AG09309 (cell line): ENCODE measurements around the gene CCIN.
"Not testable (repeated sequence)": the region's sequence is repeated elsewhere in the genome, so short reads cannot be mapped to it uniquely, and the experiment has no call there.

ENCODE experiments used
- DNase-seq: peaks from one replicate; pipeline ENCODE4 v3.0.0-alpha.2; 2010; ENCODE audit warnings: low read depth
- H3K4me3 ChIP-seq: 2 replicates; pipeline ENCODE4 v1.5.1; 2011; ENCODE audit warnings: mild to moderate bottlenecking, low read depth, low read length, moderate library complexity; ENCODE audit not compliant: control insufficient read depth
- TF ChIP-seq, protein P1 (sequence below): IDR thresholded peaks from 2 replicates; pipeline ENCODE4 v1.5.1; 2011; ENCODE audit warnings: mild to moderate bottlenecking, low read depth, low read length, inconsistent platforms; ENCODE audit not compliant: insufficient read depth, control insufficient read depth; ENCODE audit errors: missing control alignments

Gene CCIN

DNA sequence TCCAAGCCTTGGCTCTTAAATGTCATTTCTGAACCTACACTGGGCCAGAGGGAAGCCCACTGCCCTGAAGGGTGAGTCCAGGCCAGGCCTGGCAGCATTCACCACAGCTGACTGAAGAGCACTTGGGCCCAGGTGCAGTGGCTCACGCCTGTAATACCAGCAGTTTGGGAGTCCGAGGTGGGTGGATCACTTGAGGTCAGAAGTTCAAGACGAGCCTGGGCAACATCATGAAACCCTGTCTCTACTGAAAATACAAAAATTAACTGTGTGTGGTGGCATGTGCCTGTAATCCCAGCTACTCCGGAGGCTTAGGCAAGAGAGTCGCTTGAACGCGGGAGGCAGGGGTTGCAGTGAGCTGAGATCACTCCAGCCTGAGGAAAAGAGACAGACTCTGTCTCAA, 5.1 kb downstream of the CCIN start:
- TF ChIP-seq, protein P1, sequence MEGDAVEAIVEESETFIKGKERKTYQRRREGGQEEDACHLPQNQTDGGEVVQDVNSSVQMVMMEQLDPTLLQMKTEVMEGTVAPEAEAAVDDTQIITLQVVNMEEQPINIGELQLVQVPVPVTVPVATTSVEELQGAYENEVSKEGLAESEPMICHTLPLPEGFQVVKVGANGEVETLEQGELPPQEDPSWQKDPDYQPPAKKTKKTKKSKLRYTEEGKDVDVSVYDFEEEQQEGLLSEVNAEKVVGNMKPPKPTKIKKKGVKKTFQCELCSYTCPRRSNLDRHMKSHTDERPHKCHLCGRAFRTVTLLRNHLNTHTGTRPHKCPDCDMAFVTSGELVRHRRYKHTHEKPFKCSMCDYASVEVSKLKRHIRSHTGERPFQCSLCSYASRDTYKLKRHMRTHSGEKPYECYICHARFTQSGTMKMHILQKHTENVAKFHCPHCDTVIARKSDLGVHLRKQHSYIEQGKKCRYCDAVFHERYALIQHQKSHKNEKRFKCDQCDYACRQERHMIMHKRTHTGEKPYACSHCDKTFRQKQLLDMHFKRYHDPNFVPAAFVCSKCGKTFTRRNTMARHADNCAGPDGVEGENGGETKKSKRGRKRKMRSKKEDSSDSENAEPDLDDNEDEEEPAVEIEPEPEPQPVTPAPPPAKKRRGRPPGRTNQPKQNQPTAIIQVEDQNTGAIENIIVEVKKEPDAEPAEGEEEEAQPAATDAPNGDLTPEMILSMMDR = no peak
- no peak for DNase-seq
- H3K4me3 ChIP-seq = no peak overlapping the region

DNA sequence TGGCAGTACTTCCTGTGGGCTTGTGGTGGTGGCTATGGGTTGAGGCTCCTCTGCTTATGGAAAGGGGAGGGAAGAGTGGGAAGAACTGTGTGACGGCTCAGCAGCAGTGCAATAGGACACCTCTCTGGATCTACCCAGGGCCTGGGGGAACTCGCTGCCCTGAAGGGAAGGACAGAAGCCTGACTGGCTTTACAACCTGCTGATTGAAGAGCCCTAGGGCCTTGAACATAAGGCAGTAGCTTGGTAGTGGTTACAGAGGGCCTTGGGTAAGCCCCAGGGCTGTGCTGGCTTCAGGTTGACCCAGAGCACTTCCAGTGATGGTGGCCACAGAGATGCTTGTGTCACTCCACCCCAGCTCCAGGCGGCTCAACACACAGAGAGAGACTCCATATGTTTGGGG, 5.5 kb downstream of the CCIN start:
- no peak overlapping the region for H3K4me3 ChIP-seq
- TF ChIP-seq, protein P1 = no peak
- DNase-seq = no peak

DNA sequence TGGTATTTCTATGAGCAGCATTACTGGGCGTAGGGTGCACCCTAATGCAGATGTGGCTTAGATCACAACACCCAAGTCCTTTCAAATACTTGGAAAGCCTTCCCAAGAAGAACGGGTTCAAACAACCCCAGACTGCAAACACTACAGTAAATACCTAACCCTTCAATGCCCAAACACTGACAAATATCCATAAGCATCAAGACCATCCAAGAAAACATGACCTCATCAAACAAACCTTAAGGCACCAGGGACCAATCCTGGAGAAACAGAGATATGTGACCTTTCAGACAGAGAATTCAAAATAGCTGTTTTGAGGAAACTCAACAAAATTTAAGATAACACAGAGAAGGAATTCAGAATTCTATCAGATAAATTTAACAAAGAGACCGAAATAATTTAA, 6.0 kb downstream of the CCIN start:
- DNase-seq, H3K4me3 ChIP-seq: not testable (repeated sequence)

DNA sequence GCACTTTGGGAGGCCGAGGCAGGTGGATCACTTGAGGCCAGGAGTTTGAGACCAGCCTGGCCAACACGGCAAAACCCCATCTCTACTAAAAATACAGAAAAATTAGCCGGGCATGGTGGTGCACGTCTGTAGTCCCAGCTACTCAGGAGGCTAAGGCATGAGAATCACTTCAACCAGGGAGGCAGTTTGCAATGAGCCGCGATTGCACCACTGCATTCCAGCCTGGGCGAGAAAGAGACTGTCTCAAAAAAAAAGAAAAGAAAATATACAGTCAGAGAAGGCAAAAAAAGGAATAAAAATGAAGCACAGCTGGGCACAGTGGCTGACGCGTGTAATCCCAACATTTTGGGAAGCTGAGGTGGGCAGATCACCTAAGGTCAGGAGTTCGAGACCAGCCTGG, 7.3 kb downstream of the CCIN start:
- not testable (repeated sequence) for DNase-seq, H3K4me3 ChIP-seq

DNA sequence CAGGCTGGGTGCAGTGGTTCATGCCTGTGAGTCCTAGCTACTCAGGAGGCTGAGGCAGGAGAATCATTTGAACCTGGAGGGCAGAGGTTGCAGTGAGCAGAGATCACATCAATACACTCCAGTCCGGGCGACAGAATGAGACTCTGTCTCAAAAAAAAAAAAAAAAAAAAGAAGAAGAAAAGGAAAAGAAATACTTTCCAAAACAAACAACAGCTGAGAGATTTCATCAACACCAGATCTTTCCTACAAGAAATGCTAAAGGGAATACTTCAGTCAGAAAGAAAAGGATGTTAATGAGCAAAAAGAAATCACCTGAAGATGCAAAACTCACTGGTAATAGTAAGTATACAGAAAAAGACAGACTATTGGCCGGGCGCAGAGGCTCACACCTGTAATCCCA, 8.4 kb downstream of the CCIN start:
- TF ChIP-seq, protein P1 = no peak
- no peak for DNase-seq
- no peak overlapping the region for H3K4me3 ChIP-seq

DNA sequence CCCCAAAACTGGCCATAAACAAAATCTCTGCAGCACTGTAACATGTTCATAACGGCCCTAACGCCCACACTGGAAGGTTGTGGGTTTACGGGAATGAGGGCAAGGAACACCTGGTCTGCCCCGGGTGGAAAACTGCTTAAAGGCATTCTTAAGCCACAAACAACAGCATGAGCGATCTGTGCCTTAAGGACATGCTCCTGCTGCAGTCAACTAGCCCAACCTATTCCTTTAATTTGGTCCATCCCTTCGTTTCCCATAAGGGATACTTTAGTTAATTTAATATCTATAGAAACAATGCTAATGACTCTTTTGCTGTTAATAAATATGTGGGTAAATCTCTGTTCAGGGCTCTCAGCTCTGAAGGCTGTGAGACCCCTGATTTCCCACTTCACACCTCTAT, 11.1 kb downstream of the CCIN start:
- not testable (repeated sequence) for DNase-seq, H3K4me3 ChIP-seq

DNA sequence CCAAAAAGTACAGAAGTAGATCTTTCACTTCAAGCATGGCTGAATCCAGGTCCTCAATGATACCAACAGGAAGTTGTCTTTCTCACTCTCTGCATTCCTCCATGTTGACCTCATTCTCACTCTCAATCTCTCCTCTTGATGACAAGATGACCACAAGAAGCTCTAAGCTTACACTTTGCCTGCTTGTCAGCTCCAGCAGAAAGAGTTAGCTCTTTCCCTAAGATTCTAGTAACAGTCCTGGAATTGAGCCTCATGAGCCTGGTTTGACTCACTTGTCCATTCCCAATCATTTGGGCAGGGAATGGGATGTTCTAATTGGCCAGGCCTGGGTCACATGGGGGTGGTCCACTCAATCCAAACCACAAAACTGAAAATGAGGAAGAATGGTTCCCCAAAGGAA, 18.2 kb downstream of the CCIN start:
- no peak overlapping the region for H3K4me3 ChIP-seq
- TF ChIP-seq, protein P1 = no peak
- peak; percentile 65 for DNase-seq

DNA sequence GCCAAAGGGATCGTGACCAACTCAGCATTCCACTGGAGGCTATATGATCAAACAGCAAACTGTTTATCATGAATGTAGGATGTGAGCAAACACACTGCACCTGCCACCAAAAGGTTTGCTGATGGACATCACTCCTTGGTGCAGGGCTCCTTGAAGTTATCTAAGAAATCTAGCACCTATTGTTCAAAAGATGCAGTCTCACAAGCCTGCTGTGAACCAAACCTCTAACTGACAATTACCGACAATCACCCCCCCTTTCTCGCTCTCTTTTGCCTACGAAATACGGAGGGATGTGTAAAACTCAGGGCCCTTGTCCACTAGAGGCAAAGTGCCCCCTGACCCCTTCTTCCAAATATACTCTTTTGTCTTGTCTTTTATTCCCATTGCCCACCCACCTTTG, 19.0 kb downstream of the CCIN start:
- no peak overlapping the region for H3K4me3 ChIP-seq
- no peak for DNase-seq
- TF ChIP-seq, protein P1 = no peak

DNA sequence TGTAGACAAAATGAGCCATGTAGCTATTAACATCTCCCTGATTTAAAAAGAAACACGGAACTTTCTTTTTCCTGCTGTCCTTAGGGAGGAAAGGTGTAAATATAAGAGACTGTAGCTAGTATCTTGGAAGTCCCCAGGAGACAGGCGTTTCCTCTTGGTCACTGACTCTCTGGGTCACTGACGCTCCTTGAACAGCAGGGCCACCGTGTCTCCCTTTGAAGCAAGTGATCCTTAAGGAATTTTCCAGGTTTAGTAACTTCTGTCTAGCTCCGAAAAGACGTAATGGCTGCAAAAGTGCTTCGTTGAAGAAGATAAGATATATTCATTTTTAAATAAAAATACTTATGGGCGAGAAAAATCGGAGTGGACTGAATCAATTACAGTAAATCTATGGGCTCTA, 20.8 kb downstream of the CCIN start:
- TF ChIP-seq, protein P1 = no peak
- no peak for DNase-seq
- H3K4me3 ChIP-seq = peak overlapping the region; percentile 85
